PC-9 (cell line): ENCODE measurements around the gene FUT1. TPM values are rescaled to one million over a fixed set of nuclear protein-coding genes. Genes with fewer than 3 reads are reported as not detected.

Source experiments
- BruUV-seq: library from RNA; stranded (reverse); fragments of 400-500 nt; replicated peaks from 2 replicates; lab custom pipeline; 2021; lab: Mats Ljungman, UMichigan
- CTCF ChIA-PET: fragments of 300-600 bp; sonication (Branson Sonifier 250); formaldehyde crosslinking; loops from one replicate; lab custom pipeline; 2022; ENCODE audit warnings: antibody characterized with exemption; lab: Charles Lee
- POLR2A ChIA-PET: fragments of 300-600 bp; sonication (Branson Sonifier 250); formaldehyde crosslinking; loops from one replicate; lab custom pipeline; 2022; ENCODE audit warnings: antibody characterized with exemption; ENCODE audit not compliant: unreplicated experiment; lab: Charles Lee
- DNase-seq, 2 experiments: peaks; one replicate each; pipeline versions ENCODE4 v3.0.0 to v3.0.0-alpha.2; 2015 to 2022; ENCODE audit warnings: mixed read lengths in 1 of 2
- H2AFZ ChIP-seq: fragments of 200-600 bp; sonication (generic); 2 replicates; pipeline ENCODE4 v1.8.1; 2017; ENCODE audit warnings: antibody characterized with exemption
- H3F3A ChIP-seq: fragments of 200-600 bp; sonication (generic); 2 replicates; pipeline ENCODE4 v1.8.1; 2017; ENCODE audit warnings: antibody characterized with exemption, mild to moderate bottlenecking, low read depth; ENCODE audit not compliant: insufficient read depth
- H3K27ac ChIP-seq: fragments of 200-600 bp; sonication (generic); 2 replicates; pipeline ENCODE4 v1.6.1; 2016; ENCODE audit warnings: mixed run types
- H3K27me3 ChIP-seq: fragments of 200-600 bp; sonication (generic); 2 replicates; pipeline ENCODE4 v1.6.1; 2016; ENCODE audit warnings: low read depth, mixed run types; ENCODE audit not compliant: insufficient read depth
- H3K36me3 ChIP-seq: fragments of 200-600 bp; sonication (generic); 2 replicates; pipeline ENCODE4 v1.6.1; 2016; ENCODE audit warnings: low read depth, mixed run types
- H3K4me1 ChIP-seq: fragments of 200-600 bp; sonication (generic); replicated peaks from 2 replicates; pipeline ENCODE4 v1.6.1; 2016; ENCODE audit warnings: mixed run types; ENCODE audit not compliant: insufficient read depth
- H3K4me2 ChIP-seq: fragments of 200-600 bp; sonication (generic); 2 replicates; pipeline ENCODE4 v1.6.1; 2017; ENCODE audit warnings: mixed run types
- H3K4me3 ChIP-seq: fragments of 200-600 bp; sonication (generic); 2 replicates; pipeline ENCODE4 v1.6.1; 2016; ENCODE audit warnings: mixed run types
- H3K79me2 ChIP-seq: fragments of 200-600 bp; sonication (generic); 2 replicates; pipeline ENCODE4 v1.6.1; 2017; ENCODE audit warnings: low read depth, mixed run types
- H3K9me2 ChIP-seq: fragments of 200-600 bp; sonication (generic); 2 replicates; pipeline ENCODE4 v1.8.1; 2017; ENCODE audit warnings: mild to moderate bottlenecking; ENCODE audit not compliant: insufficient read depth
- H3K9me3 ChIP-seq: fragments of 200-600 bp; sonication (generic); 2 replicates; pipeline ENCODE4 v1.8.1; 2016; ENCODE audit warnings: low read depth; ENCODE audit not compliant: insufficient read depth
- H4K20me1 ChIP-seq: fragments of 200-600 bp; sonication (generic); 2 replicates; pipeline ENCODE4 v1.8.1; 2017; ENCODE audit not compliant: insufficient read depth
- CTCF ChIP-seq: fragments of 200-600 bp; sonication (generic); conservative IDR thresholded peaks from 2 replicates; pipeline ENCODE4 v1.6.1; 2017; ENCODE audit warnings: mixed run types, antibody characterized with exemption, mild to moderate bottlenecking, moderate library complexity
- EZH2 ChIP-seq: fragments of 200-600 bp; sonication (generic); IDR thresholded peaks from 2 replicates; pipeline ENCODE4 v1.8.0; 2017; ENCODE audit warnings: antibody characterized with exemption, low read depth
- intact Hi-C: fragments of 100-400 bp; cut with micrococcal nuclease; formaldehyde crosslinking; loops from one replicate; pipeline ENCODE4 v1.10.0; 2022; ENCODE audit not compliant: unreplicated experiment
- total RNA-seq: library from RNA; stranded (reverse); gene quantifications from 2 replicates; pipeline ENCODE4 v1.2.3, GENCODE V29; 2021

The FUT1 gene
- total RNA-seq, 1 experiment from 2014 or later: 7.9 TPM

GRCh38 chr19:48756686-48757085 lies 4.2 kb upstream of the FUT1 start:
- no TSS peak for BruUV-seq
- intact Hi-C loops: no loop called here

GRCh38 chr19:48756212-48756611 lies 3.8 kb upstream of the FUT1 start:
- H4K20me1 ChIP-seq: no peaks in the 10 kb centered on the region; the same call in 1 of the 2 replicates
- no peaks in the 10 kb centered on the region for H3K9me2 ChIP-seq
- H3K4me1 ChIP-seq: peaks cover 50% of the 10 kb centered on the region
- no peaks in the 10 kb centered on the region for H3K36me3 ChIP-seq
- intact Hi-C loops: no loop called here
- DNase-seq: no peak
- BruUV-seq: no TSS peak
- H3K79me2 ChIP-seq: peaks cover 11% of the 10 kb centered on the region
- peaks cover 16% of the 10 kb centered on the region; the same call in 1 of the 2 replicates for H3F3A ChIP-seq
- no peak overlapping the region for H3K4me3 ChIP-seq
- CTCF ChIA-PET: no interaction called here
- POLR2A ChIA-PET: no interaction called here
- TF ChIP-seq EZH2: no peak
- TF ChIP-seq CTCF: no peak
- H3K9me3 ChIP-seq: no peaks in the 10 kb centered on the region
- peak overlapping the region; percentile 89 for H3K4me2 ChIP-seq
- no peaks in the 10 kb centered on the region for H3K27me3 ChIP-seq
- no peak overlapping the region for H2AFZ ChIP-seq
- H3K27ac ChIP-seq: peak overlapping the region; percentile 59; the same call in 1 of the 2 replicates

More at GRCh38 chr19:48756686-48757085, 4.2 kb upstream of the FUT1 start:
- H3K9me2 ChIP-seq: no peaks in the 10 kb centered on the region
- H3K4me3 ChIP-seq: no peak overlapping the region
- POLR2A ChIA-PET: no interaction called here
- H4K20me1 ChIP-seq: no peaks in the 10 kb centered on the region
- no peak overlapping the region for H2AFZ ChIP-seq
- H3K36me3 ChIP-seq: no peaks in the 10 kb centered on the region
- no peak for TF ChIP-seq CTCF
- no peak for TF ChIP-seq EZH2
- H3F3A ChIP-seq: peaks cover 16% of the 10 kb centered on the region; the same call in 1 of the 2 replicates
- peak overlapping the region; percentile 10; the same call in 1 of the 2 replicates for H3K4me2 ChIP-seq
- DNase-seq: no peak
- H3K4me1 ChIP-seq: peaks cover 45% of the 10 kb centered on the region
- CTCF ChIA-PET: no interaction called here
- no peaks in the 10 kb centered on the region for H3K9me3 ChIP-seq
- peaks cover 7% of the 10 kb centered on the region for H3K79me2 ChIP-seq
- no peak overlapping the region for H3K27ac ChIP-seq
- peaks cover 4% of the 10 kb centered on the region; the same call in 1 of the 2 replicates for H3K27me3 ChIP-seq

GRCh38 chr19:48755787-48756186 lies 3.3 kb upstream of the FUT1 start:
- H3K79me2 ChIP-seq: peaks cover 16% of the 10 kb centered on the region
- H3K27ac ChIP-seq: peak overlapping the region; percentile 59
- TF ChIP-seq EZH2 (no peak), CTCF (no peak)
- no peak overlapping the region for H2AFZ ChIP-seq
- peak overlapping the region; percentile 89 for H3K4me2 ChIP-seq
- peaks cover 49% of the 10 kb centered on the region for H3K4me1 ChIP-seq
- CTCF ChIA-PET: no interaction called here
- H3K4me3 ChIP-seq: peak overlapping the region; percentile 39; the same call in 1 of the 2 replicates
- peaks cover 16% of the 10 kb centered on the region; the same call in 1 of the 2 replicates for H3F3A ChIP-seq
- H3K27me3 ChIP-seq: no peaks in the 10 kb centered on the region
- no TSS peak for BruUV-seq
- no peaks in the 10 kb centered on the region for H3K9me3 ChIP-seq
- DNase-seq: no peak
- no peaks in the 10 kb centered on the region for H3K9me2 ChIP-seq
- intact Hi-C loops: no loop called here
- POLR2A ChIA-PET: no interaction called here
- 0 out of 2 replicates have a peak, but pooled peaks cover under 1% of the 10 kb centered on the region for H3K36me3 ChIP-seq
- no peaks in the 10 kb centered on the region; the same call in 1 of the 2 replicates for H4K20me1 ChIP-seq
